Measurements from ENCODE around the gene INPP5D.

The INPP5D gene

DNA sequence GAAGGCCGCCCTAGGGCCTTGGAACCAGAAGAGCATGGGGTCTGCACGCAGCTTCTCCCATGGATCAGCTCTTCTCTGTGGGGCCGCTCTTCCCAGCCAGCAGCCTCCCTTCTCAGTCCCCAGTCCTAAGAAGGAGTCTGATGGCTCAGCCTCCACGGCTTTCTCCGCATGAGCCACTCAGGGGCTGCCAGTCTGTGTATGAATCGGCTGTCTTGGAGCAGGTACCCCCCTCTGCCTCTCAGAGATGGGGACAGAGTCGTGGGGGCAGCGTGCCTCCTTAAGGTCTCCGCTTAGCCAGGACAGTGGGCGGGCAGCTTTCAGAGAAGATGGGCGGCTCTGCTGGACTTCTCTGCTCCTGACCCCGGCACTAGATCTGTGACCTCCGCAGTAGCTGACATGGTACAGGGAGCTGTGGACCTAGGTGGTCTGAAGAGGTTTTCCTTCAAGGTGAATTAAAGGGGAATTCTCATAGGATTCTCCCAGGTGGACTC is 21.6 kb downstream of the INPP5D start:
- Mint-ChIP-seq H3K4me3 (peak overlapping the region; percentile 88), H3K36me3 (peaks cover 44% of the 10 kb centered on the region), H3K27ac (peak overlapping the region; percentile 95), H3K4me1 (peaks cover 79% of the 10 kb centered on the region), H3K9me3 (no peaks in the 10 kb centered on the region), H3K27me3 (no peaks in the 10 kb centered on the region)
- no peak for DNase-seq (ENCODE audit: low spot score in 2 of 2)
- ATAC-seq (ENCODE audit: low read depth) = no peak

DNA sequence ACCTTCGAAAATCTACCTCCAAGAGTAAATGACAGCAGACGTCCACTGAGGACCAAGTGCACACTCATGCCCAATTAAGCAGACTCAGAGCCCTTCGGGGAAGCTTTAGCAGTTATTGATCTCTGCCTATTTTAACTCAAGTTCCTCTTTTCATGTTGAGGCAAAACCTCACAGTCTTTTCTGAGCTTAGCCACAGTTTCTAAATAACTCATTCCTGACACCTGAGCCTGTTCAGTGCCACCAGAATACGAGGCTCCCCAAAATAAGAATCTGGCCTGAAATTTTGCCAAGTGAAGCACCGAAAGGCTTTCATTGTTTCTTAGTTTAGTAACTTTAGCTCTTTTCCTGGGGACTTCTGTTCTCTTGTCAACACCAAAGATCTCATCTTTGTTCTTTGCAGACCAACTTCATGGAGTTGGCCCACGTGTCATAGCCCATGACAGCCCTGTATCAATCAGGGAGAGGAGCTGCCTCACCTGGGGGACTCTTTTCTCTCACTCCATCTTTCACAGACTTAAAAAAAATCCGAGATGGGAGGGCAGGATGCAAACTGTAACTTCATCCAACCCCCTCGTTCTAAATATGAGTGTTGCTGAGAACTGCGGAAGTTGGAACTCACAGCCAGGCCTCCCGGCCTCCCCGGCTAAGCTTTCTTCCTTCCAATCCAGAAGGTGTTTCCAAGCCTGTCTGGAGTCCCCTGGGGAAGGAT is 22.2 kb downstream of the INPP5D start:
- peaks cover 43% of the 10 kb centered on the region for H3K36me3 Mint-ChIP-seq
- DNase-seq (ENCODE audit: low spot score in 2 of 2) (no peak), ATAC-seq (ENCODE audit: low read depth) (peak; percentile 57)

DNA sequence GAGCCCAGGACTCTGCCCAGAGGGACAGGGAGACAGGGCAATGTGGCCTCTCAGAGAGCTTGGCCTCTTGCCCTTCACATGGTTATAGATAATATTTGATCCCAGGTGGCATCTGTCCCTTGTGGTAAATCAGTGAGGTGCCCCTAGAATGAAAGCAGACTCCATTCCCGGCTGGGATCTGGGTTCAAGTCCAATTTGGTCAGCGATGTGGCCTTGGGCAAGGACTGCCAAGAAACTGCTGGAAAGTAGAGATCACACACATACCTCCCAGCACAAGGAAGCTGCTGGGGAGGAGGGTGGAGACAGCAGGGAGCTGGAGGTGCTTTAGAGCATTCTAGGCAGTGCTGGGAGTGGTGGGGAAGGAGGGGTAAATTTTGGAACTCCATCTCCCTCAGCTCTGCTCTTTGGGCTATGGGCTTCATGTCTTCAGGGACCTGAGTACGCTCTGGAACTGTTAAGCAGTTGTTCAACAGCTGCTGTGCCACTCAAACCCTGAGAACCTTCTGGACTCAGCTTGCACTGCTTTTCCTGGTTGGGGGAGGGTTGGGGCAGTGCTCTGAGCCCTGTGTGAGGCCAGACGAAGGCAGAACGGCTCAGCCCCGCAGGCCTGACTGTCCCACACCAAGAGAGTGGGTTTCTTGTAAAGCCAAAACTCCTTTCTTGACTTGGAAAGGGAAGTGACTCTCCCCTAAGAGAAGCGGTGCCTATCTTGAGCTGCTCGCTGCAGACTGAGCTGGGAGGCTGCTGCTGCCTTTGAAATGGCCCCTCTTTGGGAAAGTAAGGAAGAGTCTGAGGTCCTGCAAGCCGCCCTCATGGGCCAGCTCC is 23.0 kb downstream of the INPP5D start:
- H3K9me3 Mint-ChIP-seq = no peaks in the 10 kb centered on the region
- peaks cover 79% of the 10 kb centered on the region for H3K4me1 Mint-ChIP-seq
- peak overlapping the region; percentile 88 for H3K4me3 Mint-ChIP-seq
- H3K36me3 Mint-ChIP-seq = peaks cover 44% of the 10 kb centered on the region
- peak overlapping the region; percentile 95 for H3K27ac Mint-ChIP-seq
- ATAC-seq (ENCODE audit: low read depth) = no peak
- no peak for DNase-seq (ENCODE audit: low spot score in 2 of 2)
- H3K27me3 Mint-ChIP-seq = no peaks in the 10 kb centered on the region

More for the DNA sequence above, 22.2 kb downstream of the INPP5D start:
- Mint-ChIP-seq H3K27ac (peak overlapping the region; percentile 95), H3K4me3 (peak overlapping the region; percentile 88), H3K4me1 (peaks cover 78% of the 10 kb centered on the region), H3K27me3 (no peaks in the 10 kb centered on the region), H3K9me3 (no peaks in the 10 kb centered on the region)

DNA sequence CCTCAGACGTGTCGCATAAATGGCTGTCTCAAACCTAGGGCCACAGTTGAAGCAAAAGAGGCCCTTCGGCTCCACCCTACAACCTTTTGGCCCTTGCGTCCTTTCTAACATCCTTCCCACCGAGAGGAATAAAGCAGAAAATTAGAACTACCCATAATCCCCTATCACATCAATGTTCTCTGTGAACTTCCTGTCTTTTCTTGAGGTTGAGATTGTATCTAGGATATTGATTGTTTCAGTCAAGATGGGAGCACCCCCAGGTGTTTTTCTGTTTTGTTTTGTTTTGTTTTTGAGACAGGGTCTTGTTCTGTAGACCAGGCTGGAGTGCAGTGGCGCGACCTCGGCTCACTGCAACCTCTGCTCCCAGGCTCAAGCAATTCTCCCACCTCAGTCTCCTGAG is 23.6 kb downstream of the INPP5D start:
- H3K9me3 Mint-ChIP-seq = no peaks in the 10 kb centered on the region
- peak overlapping the region; percentile 88 for H3K4me3 Mint-ChIP-seq
- DNase-seq (ENCODE audit: low spot score in 2 of 2) = no peak
- peak overlapping the region; percentile 95 for H3K27ac Mint-ChIP-seq
- no peaks in the 10 kb centered on the region for H3K27me3 Mint-ChIP-seq
- peaks cover 48% of the 10 kb centered on the region for H3K36me3 Mint-ChIP-seq
- no peak for ATAC-seq (ENCODE audit: low read depth)
- peaks cover 84% of the 10 kb centered on the region for H3K4me1 Mint-ChIP-seq

DNA sequence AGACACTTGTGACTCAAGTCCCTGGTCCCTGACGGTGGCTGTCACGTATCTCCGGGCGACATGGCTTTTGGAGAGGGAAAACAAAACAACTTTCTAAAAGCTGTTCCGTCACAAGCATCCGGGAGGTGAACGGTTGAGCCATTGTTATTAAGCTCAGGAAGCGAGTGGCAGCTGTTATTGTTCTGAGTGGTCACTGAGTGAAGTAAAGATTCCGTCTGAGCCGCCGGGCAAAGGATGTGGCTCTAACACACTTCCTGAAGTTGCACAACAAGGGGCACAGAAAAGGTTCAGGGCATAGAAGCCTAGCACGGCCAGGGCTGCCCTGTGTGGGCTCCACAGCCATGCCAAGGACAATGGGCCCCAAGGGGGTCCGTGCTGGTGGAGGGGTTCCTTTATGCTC is 24.3 kb downstream of the INPP5D start:
- Mint-ChIP-seq H3K36me3 (peaks cover 43% of the 10 kb centered on the region), H3K9me3 (no peaks in the 10 kb centered on the region), H3K4me1 (peaks cover 83% of the 10 kb centered on the region), H3K4me3 (peak overlapping the region; percentile 88), H3K27me3 (no peaks in the 10 kb centered on the region), H3K27ac (peak overlapping the region; percentile 95)
- DNase-seq (ENCODE audit: low spot score in 2 of 2) (no peak), ATAC-seq (ENCODE audit: low read depth) (peak; percentile 9)

DNA sequence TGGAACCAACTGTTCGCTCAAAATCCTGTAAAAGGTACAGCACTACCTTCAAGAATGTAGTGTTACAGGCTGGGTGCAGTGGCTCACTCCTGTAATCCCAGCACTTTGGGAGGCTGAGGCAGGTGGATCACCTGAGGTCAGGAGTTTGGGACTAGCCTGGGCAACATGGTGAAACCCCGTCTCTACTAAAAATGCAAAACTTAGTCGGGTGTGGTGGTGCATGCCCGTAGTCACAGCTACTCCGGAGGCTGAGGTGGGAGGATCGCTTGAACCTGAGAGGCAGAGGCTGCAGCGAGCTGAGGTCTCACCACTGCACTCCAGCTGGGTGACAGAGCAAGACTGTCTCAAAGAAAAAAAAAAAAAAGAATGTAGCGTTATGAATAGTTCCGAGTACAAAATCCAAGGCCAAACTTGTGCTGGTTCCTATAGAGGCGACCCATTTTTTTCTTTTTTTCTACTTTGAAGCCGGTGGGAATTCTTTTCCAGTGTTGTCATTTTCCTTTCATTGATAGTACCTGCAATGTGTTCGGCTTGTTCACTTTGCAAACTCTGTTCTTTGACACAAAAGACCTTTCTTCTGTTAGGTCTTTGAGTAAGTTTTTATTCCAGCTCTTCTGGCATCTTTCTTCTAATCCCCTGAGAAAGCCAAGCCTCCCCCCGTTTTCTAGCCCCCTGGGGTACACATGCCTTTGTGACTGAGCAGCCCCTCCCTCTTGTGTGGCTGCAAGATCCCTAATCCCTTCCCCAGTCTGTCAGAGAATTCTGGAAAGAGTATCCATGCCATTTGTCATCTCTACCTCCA is 25.1 kb downstream of the INPP5D start:
- Mint-ChIP-seq H3K4me1 (peaks cover 79% of the 10 kb centered on the region), H3K27ac (peak overlapping the region; percentile 95), H3K36me3 (peaks cover 43% of the 10 kb centered on the region), H3K4me3 (peak overlapping the region; percentile 88), H3K27me3 (no peaks in the 10 kb centered on the region), H3K9me3 (no peaks in the 10 kb centered on the region)
- DNase-seq (ENCODE audit: low spot score in 2 of 2) (no peak), ATAC-seq (ENCODE audit: low read depth) (no peak)

DNA sequence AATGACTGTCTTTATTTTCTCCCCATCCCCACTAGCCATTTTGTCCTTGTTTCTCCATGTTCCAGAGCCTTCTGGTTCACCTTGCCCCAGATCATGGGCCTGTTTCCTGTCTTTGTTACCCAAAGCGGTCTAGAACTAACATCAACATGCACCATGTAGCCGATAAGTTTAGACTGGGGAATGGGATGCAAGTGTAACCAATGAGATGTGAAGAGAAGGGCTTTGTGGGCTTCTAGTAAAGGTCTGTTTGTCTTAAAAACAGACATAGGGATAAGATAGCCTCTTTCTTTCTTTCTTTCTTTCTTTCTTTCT is 25.7 kb downstream of the INPP5D start:
- H3K36me3 Mint-ChIP-seq = peaks cover 41% of the 10 kb centered on the region
- DNase-seq (ENCODE audit: low spot score in 2 of 2) = no peak
- peak overlapping the region; percentile 88 for H3K4me3 Mint-ChIP-seq
- no peaks in the 10 kb centered on the region for H3K9me3 Mint-ChIP-seq
- peaks cover 77% of the 10 kb centered on the region for H3K4me1 Mint-ChIP-seq
- peak overlapping the region; percentile 95 for H3K27ac Mint-ChIP-seq
- ATAC-seq (ENCODE audit: low read depth) = no peak
- no peaks in the 10 kb centered on the region for H3K27me3 Mint-ChIP-seq

DNA sequence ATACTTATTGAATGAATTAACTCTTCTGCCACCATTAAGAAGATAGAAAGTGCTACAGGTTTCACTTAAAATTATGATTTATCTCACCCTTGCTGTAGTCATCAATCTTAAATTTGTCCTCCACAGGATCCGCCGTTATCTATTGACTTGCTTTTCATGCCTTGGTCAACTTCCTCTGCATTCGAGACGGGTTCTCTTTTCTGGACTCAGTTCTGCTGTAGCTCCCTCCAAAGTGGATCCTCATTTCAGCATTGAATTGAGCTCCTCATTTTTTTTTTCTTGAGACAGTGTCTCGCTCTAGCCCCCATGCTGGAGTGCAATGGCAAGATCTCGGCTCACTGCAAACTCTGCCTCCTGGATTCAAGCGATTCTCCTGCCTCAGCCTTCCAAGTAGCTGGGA is 27.6 kb downstream of the INPP5D start:
- Mint-ChIP-seq H3K4me3 (peak overlapping the region; percentile 71), H3K36me3 (peaks cover 44% of the 10 kb centered on the region), H3K27ac (peak overlapping the region; percentile 95), H3K9me3 (no peaks in the 10 kb centered on the region), H3K27me3 (no peaks in the 10 kb centered on the region), H3K4me1 (peaks cover 75% of the 10 kb centered on the region)
- no peak for ATAC-seq (ENCODE audit: low read depth)
- DNase-seq (ENCODE audit: low spot score in 2 of 2) = no peak

DNA sequence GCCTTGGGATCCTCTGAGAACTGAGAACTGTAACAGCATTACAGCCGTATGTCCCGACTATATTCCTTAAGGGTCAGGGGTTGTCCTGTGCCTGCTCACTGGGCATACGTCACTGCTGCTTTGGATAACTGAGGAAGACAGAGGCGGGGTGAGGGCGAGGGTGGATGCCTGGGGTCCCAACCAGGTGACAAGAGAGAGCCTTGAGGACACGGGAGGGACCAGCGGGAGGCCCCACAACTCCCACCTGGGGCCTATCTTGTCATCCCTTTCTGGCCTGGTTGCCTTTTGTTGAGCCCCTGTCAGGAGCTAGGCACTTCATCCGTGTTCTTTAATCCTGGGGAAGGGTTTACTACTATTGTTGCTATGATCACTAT is 28.8 kb downstream of the INPP5D start:
- Mint-ChIP-seq H3K27ac (peak overlapping the region; percentile 95), H3K4me3 (no peak overlapping the region), H3K4me1 (peaks cover 72% of the 10 kb centered on the region), H3K9me3 (no peaks in the 10 kb centered on the region), H3K36me3 (peaks cover 40% of the 10 kb centered on the region), H3K27me3 (no peaks in the 10 kb centered on the region)
- DNase-seq (ENCODE audit: low spot score in 2 of 2) = no peak
- no peak for ATAC-seq (ENCODE audit: low read depth)

DNA sequence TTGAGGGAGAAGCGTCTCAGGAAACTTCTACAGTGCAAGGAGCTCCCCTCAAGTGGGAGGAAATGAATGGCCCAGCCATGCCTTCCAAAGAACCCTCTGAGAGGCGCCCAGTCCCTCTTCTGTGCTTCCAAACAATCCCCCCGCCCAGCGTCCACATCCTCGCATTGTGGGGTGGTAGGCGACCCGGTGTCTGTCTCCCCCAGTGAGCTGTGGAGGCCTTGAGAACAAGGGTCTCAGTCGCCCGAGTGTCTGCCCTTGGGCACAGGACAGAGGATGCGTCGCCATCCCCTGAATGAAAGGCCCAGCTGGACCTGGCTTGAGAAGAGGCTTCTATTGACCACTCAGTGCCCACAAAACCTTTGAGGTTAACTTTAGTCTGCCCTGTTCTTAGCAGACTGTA is 29.7 kb downstream of the INPP5D start:
- H3K4me1 Mint-ChIP-seq = peaks cover 67% of the 10 kb centered on the region
- peaks cover 39% of the 10 kb centered on the region for H3K36me3 Mint-ChIP-seq
- ATAC-seq (ENCODE audit: low read depth) = no peak
- H3K9me3 Mint-ChIP-seq = no peaks in the 10 kb centered on the region
- no peaks in the 10 kb centered on the region for H3K27me3 Mint-ChIP-seq
- no peak for DNase-seq (ENCODE audit: low spot score in 2 of 2)
- peak overlapping the region; percentile 95 for H3K27ac Mint-ChIP-seq
- no peak overlapping the region for H3K4me3 Mint-ChIP-seq

DNA sequence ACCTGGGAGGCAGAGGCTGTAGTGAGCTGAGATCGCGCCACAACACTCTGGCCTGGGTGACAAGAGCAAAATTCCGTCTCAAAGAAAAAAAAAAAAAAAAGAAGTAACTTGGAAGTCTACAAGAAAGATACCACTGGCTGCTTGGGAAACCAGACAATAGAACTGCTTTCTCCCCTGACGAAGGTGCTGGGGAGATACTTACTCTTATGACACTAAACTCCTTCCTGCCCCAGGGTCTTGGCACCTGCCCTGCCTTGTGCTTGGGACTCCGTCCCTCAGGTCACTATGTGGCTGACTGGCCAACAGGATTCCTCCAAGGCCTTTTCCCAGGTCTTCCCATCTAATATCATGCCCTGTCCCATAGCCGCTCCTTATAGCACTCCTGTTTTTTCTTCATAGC is 30.7 kb downstream of the INPP5D start:
- Mint-ChIP-seq H3K27ac (peak overlapping the region; percentile 95), H3K36me3 (peaks cover 33% of the 10 kb centered on the region), H3K27me3 (no peaks in the 10 kb centered on the region), H3K4me3 (no peak overlapping the region), H3K9me3 (no peaks in the 10 kb centered on the region), H3K4me1 (peaks cover 61% of the 10 kb centered on the region)
- ATAC-seq (ENCODE audit: low read depth) (no peak), DNase-seq (ENCODE audit: low spot score in 2 of 2) (no peak)

DNA sequence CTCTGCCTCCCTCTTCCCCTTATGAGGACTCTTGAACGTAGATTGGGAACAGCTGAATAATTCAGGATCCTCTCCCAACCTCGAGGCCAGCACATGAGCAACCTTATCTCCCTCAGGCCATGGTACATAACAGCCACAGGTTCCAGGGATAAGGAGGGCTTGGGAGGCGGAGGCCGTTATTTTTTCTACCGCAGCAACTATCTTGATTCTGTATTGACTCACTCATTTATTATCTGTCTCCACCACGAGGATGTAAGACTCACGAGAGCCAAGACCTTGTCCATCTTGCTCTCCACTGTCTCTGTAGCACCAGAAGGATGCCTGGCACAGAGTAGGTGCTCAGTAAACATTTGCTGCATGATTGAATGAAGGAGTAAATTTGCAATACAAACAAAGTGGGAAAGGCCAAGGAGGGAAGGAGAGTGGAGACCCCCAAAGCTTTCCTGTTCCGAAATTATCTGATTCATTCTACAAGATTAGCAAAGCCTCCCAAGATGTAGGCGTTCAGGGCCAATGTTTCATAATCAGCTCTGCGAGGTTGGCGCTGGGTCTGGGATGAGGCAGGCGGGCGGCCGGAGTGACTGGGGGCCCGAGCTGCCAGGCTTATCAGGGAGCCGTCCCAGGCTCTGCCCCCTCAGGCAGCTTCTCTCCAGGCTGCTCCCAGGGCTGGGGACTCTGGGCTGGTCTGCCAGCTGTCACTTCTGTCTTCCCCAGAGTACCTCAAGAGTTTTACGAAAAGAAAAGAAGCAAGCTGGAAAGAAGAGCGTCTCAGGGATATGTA is 31.6 kb downstream of the INPP5D start:
- Mint-ChIP-seq H3K9me3 (no peaks in the 10 kb centered on the region), H3K4me3 (peak overlapping the region; percentile 49), H3K4me1 (peaks cover 62% of the 10 kb centered on the region), H3K36me3 (peaks cover 34% of the 10 kb centered on the region), H3K27ac (peak overlapping the region; percentile 95), H3K27me3 (no peaks in the 10 kb centered on the region)
- no peak for DNase-seq (ENCODE audit: low spot score in 2 of 2)
- ATAC-seq (ENCODE audit: low read depth) = no peak

DNA sequence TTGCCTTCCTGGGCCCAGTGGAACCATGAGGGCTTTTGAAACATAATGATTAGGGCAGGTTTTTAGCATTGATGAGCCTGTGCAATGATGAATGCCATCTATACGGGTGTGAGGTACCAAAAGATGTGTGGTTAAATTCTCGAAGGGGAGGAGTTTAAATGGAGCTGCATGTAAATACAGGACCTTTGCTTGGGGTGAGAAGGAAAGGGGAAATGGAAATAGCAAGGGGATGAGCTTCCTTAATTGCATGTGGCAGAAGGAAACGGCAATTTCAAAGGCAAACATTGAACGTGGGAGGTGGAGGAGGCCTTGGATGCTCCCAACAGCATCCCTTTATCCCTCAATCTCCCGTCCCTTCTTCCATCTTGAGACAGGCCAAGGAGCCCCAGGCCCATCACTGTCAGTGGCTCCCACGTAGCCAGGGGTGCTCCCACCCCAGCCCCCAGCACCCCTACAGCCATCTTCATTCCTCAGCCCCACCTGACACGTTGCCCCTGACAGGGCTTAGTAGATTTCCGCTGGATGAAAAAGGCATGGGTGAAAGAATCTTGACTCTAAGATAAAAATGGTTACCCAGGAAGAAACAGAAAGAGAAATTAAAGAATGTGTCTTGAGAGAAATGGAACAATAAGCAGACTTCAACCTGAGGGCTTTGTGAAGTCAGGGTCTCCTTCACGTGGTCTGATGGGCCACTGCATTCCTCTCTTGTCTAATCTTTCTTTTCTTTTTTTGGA is 32.5 kb downstream of the INPP5D start:
- H3K4me1 Mint-ChIP-seq = peaks cover 65% of the 10 kb centered on the region
- DNase-seq (ENCODE audit: low spot score in 2 of 2) (no peak), ATAC-seq (ENCODE audit: low read depth) (peak; percentile 84)
- peaks cover 34% of the 10 kb centered on the region for H3K36me3 Mint-ChIP-seq
- no peaks in the 10 kb centered on the region for H3K27me3 Mint-ChIP-seq
- H3K4me3 Mint-ChIP-seq = peak overlapping the region; percentile 49
- no peaks in the 10 kb centered on the region for H3K9me3 Mint-ChIP-seq
- peak overlapping the region; percentile 95 for H3K27ac Mint-ChIP-seq

Data from memory B cell (primary cell).